ENCODE data around the gene TMEM258. TPM values are rescaled to one million over a fixed set of nuclear protein-coding genes. Genes with fewer than 3 reads are reported as not detected.

Gene TMEM258
- total and polyA plus RNA-seq, 9 of the 15 experiments (the other 6 are each of a cell fraction or from before 2014, with no cell fraction given) = 97.2 to 856 (median 231) TPM

- H3K27ac ChIP-seq (ENCODE audit: extremely low read depth, low read depth, low read length) = no peak overlapping the region
- DNase-seq (ENCODE audit: extremely low read depth in 1 of 4, low spot score in 3 of 4) = peak; percentile 84 to 90 (median 86)
- CTCF ChIA-PET (ENCODE audit: low intra/inter-chr PET ratio) = interaction anchor here (0.8 to 1.8 kb wide), 3 partner anchors 24 to 29 kb away, joined by 3 to 10 read pairs (median 3); no protein-coding TSS in a partner anchor
- H3K4me3 ChIP-seq = no peak overlapping the region
- no peaks in the 10 kb centered on the region for H3K9me1 ChIP-seq (ENCODE audit: control insufficient read depth, insufficient read depth, low read length)
- no TSS peak for BruUV-seq (replicated peaks)
- intact Hi-C loops (cut with micrococcal nuclease) = loop anchor here (1.0 kb wide), 1 partner anchor 27 kb away; no protein-coding TSS in a partner anchor
- H3K27me3 ChIP-seq (ENCODE audit: control insufficient read depth in 2 of 2, insufficient read depth in 2 of 2, low read length in 2 of 2) = no peaks in the 10 kb centered on the region
- FAIRE-seq = peak; percentile 81
- no peaks in the 10 kb centered on the region for H3K9me3 ChIP-seq (replicated peaks; ENCODE audit: control insufficient read depth, insufficient read depth, low read depth, low read length)
- no peak overlapping the region for H3K9ac ChIP-seq (ENCODE audit: insufficient read depth in 1 of 2, low read depth in 2 of 2, low read length in 2 of 2)
- WGBS (ENCODE audit: insufficient coverage, low coverage, missing lambda C conversion rate) = 60% methylated on average over 9 of the region's 9 CpGs
- no peak overlapping the region for H3K4me2 ChIP-seq (ENCODE audit: insufficient read depth, low read length)
- in situ Hi-C loops (cut with MboI) = no loop called here
- H4K20me1 ChIP-seq (replicated peaks; ENCODE audit: control insufficient read depth, insufficient read depth, low read length) = no peaks in the 10 kb centered on the region
- POLR2A ChIA-PET = interaction anchor here (1.5 kb wide), 1 partner anchor 14 kb away, joined by 4 read pairs; no protein-coding TSS in a partner anchor
- H3K79me2 ChIP-seq (ENCODE audit: control insufficient read depth, insufficient read depth, low read length) = no peaks in the 10 kb centered on the region
- H2AFZ ChIP-seq (ENCODE audit: low read depth, low read length) = no peak overlapping the region
- peaks cover 0 to 58% of the 10 kb centered on the region in 2 experiments; a peak in 2 of 5 replicates for H3K4me1 ChIP-seq (replicated peaks in 1 of 2; ENCODE audit: control insufficient read depth in 2 of 2, insufficient read depth in 2 of 2, low read length in 2 of 2)
- H3K36me3 ChIP-seq (ENCODE audit: control insufficient read depth, insufficient read depth, low read length) = peaks cover 22% of the 10 kb centered on the region; the same call in 2 of the 3 replicates
- peak; percentile 94 for ATAC-seq
- TF ChIP-seq DACH1 (IDR thresholded peaks at IDR 0.05; ENCODE audit: partially characterized antibody) = peak; percentile 16
- TF ChIP-seq, protein P1, sequence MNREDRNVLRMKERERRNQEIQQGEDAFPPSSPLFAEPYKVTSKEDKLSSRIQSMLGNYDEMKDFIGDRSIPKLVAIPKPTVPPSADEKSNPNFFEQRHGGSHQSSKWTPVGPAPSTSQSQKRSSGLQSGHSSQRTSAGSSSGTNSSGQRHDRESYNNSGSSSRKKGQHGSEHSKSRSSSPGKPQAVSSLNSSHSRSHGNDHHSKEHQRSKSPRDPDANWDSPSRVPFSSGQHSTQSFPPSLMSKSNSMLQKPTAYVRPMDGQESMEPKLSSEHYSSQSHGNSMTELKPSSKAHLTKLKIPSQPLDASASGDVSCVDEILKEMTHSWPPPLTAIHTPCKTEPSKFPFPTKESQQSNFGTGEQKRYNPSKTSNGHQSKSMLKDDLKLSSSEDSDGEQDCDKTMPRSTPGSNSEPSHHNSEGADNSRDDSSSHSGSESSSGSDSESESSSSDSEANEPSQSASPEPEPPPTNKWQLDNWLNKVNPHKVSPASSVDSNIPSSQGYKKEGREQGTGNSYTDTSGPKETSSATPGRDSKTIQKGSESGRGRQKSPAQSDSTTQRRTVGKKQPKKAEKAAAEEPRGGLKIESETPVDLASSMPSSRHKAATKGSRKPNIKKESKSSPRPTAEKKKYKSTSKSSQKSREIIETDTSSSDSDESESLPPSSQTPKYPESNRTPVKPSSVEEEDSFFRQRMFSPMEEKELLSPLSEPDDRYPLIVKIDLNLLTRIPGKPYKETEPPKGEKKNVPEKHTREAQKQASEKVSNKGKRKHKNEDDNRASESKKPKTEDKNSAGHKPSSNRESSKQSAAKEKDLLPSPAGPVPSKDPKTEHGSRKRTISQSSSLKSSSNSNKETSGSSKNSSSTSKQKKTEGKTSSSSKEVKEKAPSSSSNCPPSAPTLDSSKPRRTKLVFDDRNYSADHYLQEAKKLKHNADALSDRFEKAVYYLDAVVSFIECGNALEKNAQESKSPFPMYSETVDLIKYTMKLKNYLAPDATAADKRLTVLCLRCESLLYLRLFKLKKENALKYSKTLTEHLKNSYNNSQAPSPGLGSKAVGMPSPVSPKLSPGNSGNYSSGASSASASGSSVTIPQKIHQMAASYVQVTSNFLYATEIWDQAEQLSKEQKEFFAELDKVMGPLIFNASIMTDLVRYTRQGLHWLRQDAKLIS (CRISPR knock-in tag; IDR thresholded peaks at IDR 0.05) = no peak
- TF ChIP-seq ZNF232 (CRISPR knock-in tag; IDR thresholded peaks at IDR 0.05) = no peak
- TF ChIP-seq, protein P2, sequence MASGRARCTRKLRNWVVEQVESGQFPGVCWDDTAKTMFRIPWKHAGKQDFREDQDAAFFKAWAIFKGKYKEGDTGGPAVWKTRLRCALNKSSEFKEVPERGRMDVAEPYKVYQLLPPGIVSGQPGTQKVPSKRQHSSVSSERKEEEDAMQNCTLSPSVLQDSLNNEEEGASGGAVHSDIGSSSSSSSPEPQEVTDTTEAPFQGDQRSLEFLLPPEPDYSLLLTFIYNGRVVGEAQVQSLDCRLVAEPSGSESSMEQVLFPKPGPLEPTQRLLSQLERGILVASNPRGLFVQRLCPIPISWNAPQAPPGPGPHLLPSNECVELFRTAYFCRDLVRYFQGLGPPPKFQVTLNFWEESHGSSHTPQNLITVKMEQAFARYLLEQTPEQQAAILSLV (tag; IDR thresholded peaks at IDR 0.05) = no peak
- no peak for TF ChIP-seq ZNF57 (CRISPR knock-in tag; IDR thresholded peaks at IDR 0.05)
- TF ChIP-seq RCOR1 (IDR thresholded peaks at IDR 0.05; ENCODE audit: borderline replicate concordance in 1 of 2, low read depth in 2 of 2, low read length in 2 of 2) = peak in 1 of 2 experiments; percentile 52; a peak in 1 of 4 replicates
- TF ChIP-seq MAZ (CRISPR knock-in tag; conservative IDR thresholded peaks at IDR 0.05 in 1 of 2, IDR thresholded peaks at IDR 0.05 in 1 of 2) = peak in 1 of 2 experiments; percentile 78; a peak in 2 of 4 replicates
- TF ChIP-seq, protein P3, sequence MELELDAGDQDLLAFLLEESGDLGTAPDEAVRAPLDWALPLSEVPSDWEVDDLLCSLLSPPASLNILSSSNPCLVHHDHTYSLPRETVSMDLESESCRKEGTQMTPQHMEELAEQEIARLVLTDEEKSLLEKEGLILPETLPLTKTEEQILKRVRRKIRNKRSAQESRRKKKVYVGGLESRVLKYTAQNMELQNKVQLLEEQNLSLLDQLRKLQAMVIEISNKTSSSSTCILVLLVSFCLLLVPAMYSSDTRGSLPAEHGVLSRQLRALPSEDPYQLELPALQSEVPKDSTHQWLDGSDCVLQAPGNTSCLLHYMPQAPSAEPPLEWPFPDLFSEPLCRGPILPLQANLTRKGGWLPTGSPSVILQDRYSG (tag; conservative IDR thresholded peaks at IDR 0.05; ENCODE audit: low read depth) = no peak
- no peak for TF ChIP-seq NEUROD1 (IDR thresholded peaks at IDR 0.05; ENCODE audit: borderline replicate concordance, low read depth, low read length, partially characterized antibody)
- no peak for TF ChIP-seq PTTG1 (tag; IDR thresholded peaks at IDR 0.05; ENCODE audit: low read depth)
- TF ChIP-seq RBM39 (optimal IDR thresholded peaks at IDR 0.05; ENCODE audit: low read depth, low read length) = no peak
- TF ChIP-seq U2AF1 (optimal IDR thresholded peaks at IDR 0.05; ENCODE audit: low read depth, low read length) = no peak
- no peak for TF ChIP-seq BRD4 (IDR thresholded peaks at IDR 0.05)
- no peak for TF ChIP-seq PRMT5 (CRISPR knock-in tag; IDR thresholded peaks at IDR 0.05)
- TF ChIP-seq KDM1A (IDR thresholded peaks at IDR 0.05) = no peak
- no peak for TF ChIP-seq CAMTA2 (CRISPR knock-in tag; conservative IDR thresholded peaks at IDR 0.05)
- TF ChIP-seq SMC3 (conservative IDR thresholded peaks at IDR 0.05; ENCODE audit: insufficient read depth, low read depth, low read length) = peak; percentile 89
These were observed 15.8 kb downstream of the TMEM258 start for GRCh38 chr11:61776561-61777075.

All from K562 (cell line).